Measurements from ENCODE around the gene FASN. TPM values are rescaled to one million over a fixed set of nuclear protein-coding genes. Genes with fewer than 3 reads are reported as not detected.
A peak's percentile ranks its signal among the peaks of the same experiment; 100 is the strongest.

The FASN gene
- total and polyA plus RNA-seq, 2 of the 4 experiments (the other 2 are of a cell fraction): 12.4 to 56.0 TPM

DNA sequence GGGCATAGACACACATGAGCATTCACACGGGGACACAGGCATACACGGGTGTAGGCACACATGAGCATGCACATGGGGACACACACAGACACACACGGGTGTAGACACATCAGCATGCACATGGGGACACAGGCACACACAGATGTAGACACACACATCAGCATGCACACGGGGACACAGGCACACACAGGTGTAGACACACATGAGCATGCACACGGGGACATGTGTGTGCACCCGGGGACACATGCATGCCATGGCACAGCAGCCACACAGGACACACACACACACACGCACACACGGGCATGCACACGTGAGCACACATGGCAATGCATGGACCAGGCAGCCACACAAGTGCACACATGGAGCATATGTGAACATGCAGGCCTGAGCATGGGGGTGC is 55.4 kb downstream of the FASN start:
- no peak overlapping the region for H3K4ac ChIP-seq (ENCODE audit: low read depth, low read length)
- H3K9me1 ChIP-seq (ENCODE audit: insufficient read depth, low read length): peaks cover 9% of the 10 kb centered on the region
- ATAC-seq (ENCODE audit: low read depth) (no peak), DNase-seq (no peak)
- 78% methylated on average over 9 of the region's 9 CpGs; no CpG with 5 or more reads in 1 of the 2 experiments for WGBS, 2 experiments (ENCODE audit: extremely low coverage in 2 of 2, insufficient read length in 1 of 2)
- no peak overlapping the region for H3K23ac ChIP-seq (ENCODE audit: low read depth, low read length)
- peak overlapping the region; percentile 42 for H2AK9ac ChIP-seq (replicated peaks; ENCODE audit: low read depth, low read length, poor library complexity)
- H2BK20ac ChIP-seq (ENCODE audit: low read depth, low read length): no peak overlapping the region
- no peak overlapping the region for H2BK120ac ChIP-seq (ENCODE audit: low read depth, low read length)
- no peak overlapping the region for H4K91ac ChIP-seq (ENCODE audit: insufficient read depth, low read depth, low read length)
- BruUV-seq (replicated peaks): no TSS peak
- dilution Hi-C loops (cut with HindIII; ENCODE audit: low sequenced_read_pairs, unreplicated experiment) (no loop called here), intact Hi-C loops (cut with micrococcal nuclease) (no loop called here), in situ Hi-C loops (cut with MboI; ENCODE audit: low sequenced_read_pairs) (no loop called here)
- H3K9ac ChIP-seq (ENCODE audit: low read depth, low read length): no peak overlapping the region
- H4K8ac ChIP-seq (ENCODE audit: low read depth in 2 of 2, low read length in 2 of 2): no peak overlapping the region
- no peak overlapping the region for H4K5ac ChIP-seq (ENCODE audit: low read depth, low read length)
- no peak overlapping the region for H3K4me3 ChIP-seq (ENCODE audit: insufficient read depth, low read depth, low read length)
- no peak overlapping the region for H2BK15ac ChIP-seq (ENCODE audit: low read depth, low read length)
- H3K27me3 ChIP-seq (ENCODE audit: control insufficient read depth, insufficient read depth, low read length): no peaks in the 10 kb centered on the region
- no peaks in the 10 kb centered on the region for H3K9me3 ChIP-seq (ENCODE audit: control insufficient read depth, insufficient read depth, low read length)
- no peak overlapping the region for H3K56ac ChIP-seq (ENCODE audit: extremely low read depth, insufficient read depth, low read length)
- no peaks in the 10 kb centered on the region for H3K4me1 ChIP-seq (ENCODE audit: control insufficient read depth, insufficient read depth, low read length)
- no peak overlapping the region for H3K4me2 ChIP-seq (ENCODE audit: low read depth, low read length)
- H3K18ac ChIP-seq (ENCODE audit: low read depth, low read length): no peak overlapping the region
- H2AK5ac ChIP-seq (ENCODE audit: low read depth, low read length): no peak overlapping the region
- CTCF ChIA-PET: no interaction called here
- H3K36me3 ChIP-seq (ENCODE audit: control insufficient read depth, insufficient read depth, low read length): peaks cover 9% of the 10 kb centered on the region
- peak overlapping the region; percentile 67 for H2AFZ ChIP-seq (replicated peaks; ENCODE audit: low read length, poor library complexity)
- H3K79me1 ChIP-seq (ENCODE audit: low read depth in 1 of 2, low read length in 2 of 2): no peaks in the 10 kb centered on the region
- H2BK5ac ChIP-seq (ENCODE audit: low read depth, low read length, poor library complexity, severe bottlenecking): no peak overlapping the region
- H3K27ac ChIP-seq (ENCODE audit: insufficient read depth, low read length): no peak overlapping the region
- no peak overlapping the region for H3K14ac ChIP-seq (replicated peaks; ENCODE audit: low read depth, low read length)
- H4K20me1 ChIP-seq (ENCODE audit: insufficient read depth, low read length): peaks cover 3% of the 10 kb centered on the region
- POLR2A ChIA-PET (ENCODE audit: unreplicated experiment): no interaction called here
- TF ChIP-seq CHD1 (IDR thresholded peaks at IDR 0.05; ENCODE audit: low read depth, low read length) (no peak), RFX5 (IDR thresholded peaks at IDR 0.05; ENCODE audit: low read depth, low read length) (no peak), FOS (IDR thresholded peaks at IDR 0.05; ENCODE audit: low read depth, low read length) (no peak), SMC3 (IDR thresholded peaks at IDR 0.05; ENCODE audit: low read depth, low read length) (no peak), MAFK (IDR thresholded peaks at IDR 0.05; ENCODE audit: low read depth, low read length) (no peak), ELK1 (IDR thresholded peaks at IDR 0.05; ENCODE audit: borderline replicate concordance, low read depth, low read length) (no peak), MAZ (IDR thresholded peaks at IDR 0.05; ENCODE audit: borderline replicate concordance, low read depth, low read length) (no peak)
